ENCODE data around the gene CREB5.

DNA sequence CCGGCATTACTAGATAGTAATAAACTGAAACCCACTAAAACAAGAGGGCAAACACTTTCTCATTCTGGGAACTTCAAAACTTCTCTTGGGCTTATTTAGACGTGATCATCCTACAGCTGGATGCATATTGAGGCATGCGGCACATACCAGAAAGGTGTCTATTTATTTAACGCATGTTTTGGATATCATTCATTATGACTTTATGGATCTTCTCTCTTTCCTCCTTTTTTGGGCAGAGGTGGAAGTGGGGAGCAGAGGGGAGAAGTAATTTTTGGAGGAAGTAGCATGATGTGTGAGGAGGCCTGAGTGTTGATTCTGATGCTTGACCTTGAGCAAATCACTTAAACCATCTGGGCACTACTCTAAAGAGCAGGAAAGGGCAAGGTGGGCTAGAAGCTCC is 275.2 kb downstream of the CREB5 start:
- TF ChIP-seq GABPA (IDR thresholded peaks at IDR 0.05; ENCODE audit: borderline replicate concordance, insufficient read depth, low read length) (no peak), CEBPB (IDR thresholded peaks at IDR 0.05; ENCODE audit: low read depth, low read length) (no peak), ZNF274 (IDR thresholded peaks at IDR 0.05; ENCODE audit: borderline replicate concordance, extremely low read depth, low read length) (no peak)
- TF ChIP-seq, protein P1, sequence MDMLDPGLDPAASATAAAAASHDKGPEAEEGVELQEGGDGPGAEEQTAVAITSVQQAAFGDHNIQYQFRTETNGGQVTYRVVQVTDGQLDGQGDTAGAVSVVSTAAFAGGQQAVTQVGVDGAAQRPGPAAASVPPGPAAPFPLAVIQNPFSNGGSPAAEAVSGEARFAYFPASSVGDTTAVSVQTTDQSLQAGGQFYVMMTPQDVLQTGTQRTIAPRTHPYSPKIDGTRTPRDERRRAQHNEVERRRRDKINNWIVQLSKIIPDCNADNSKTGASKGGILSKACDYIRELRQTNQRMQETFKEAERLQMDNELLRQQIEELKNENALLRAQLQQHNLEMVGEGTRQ (IDR thresholded peaks at IDR 0.05; ENCODE audit: low read length) = no peak
